ENCODE results near the gene TPST2.

- TF ChIP-seq EP300 (IDR thresholded peaks at IDR 0.05) (no peak), CTCF (IDR thresholded peaks at IDR 0.05) (no peak), POLR2A (IDR thresholded peaks at IDR 0.05) (no peak), POLR2AphosphoS5 (IDR thresholded peaks at IDR 0.05) (no peak)
These were observed 36.7 kb downstream of the TPST2 start for GRCh38 chr22:26553056-26553752.
